K562 (cell line): ENCODE results near the gene HPS1. TPM values are rescaled to one million over a fixed set of nuclear protein-coding genes. Genes with fewer than 3 reads are reported as not detected.

Experiments used
- CBFA2T2 ChIP-seq: fragments of 450-650 bp; conservative IDR thresholded peaks from 2 replicates; pipeline ENCODE4 v1.6.1; 2017; ENCODE audit warnings: mild to moderate bottlenecking
- CBX1 ChIP-seq: sonication (generic); IDR thresholded peaks from 2 replicates; pipeline ENCODE4 v1.6.1; 2016; ENCODE audit warnings: antibody characterized with exemption, low read depth, mild to moderate bottlenecking
- CTBP1 ChIP-seq: fragments of 450-650 bp; IDR thresholded peaks from 2 replicates; pipeline ENCODE4 v1.6.1; 2016; ENCODE audit warnings: borderline replicate concordance
- ELF1 ChIP-seq: fragments of 200-800 bp; sonication (Bioruptor generic); IDR thresholded peaks from 2 replicates; pipeline ENCODE4 v1.6.1; 2016; ENCODE audit warnings: missing genetic modification characterization, missing compliant biosample characterization
- EP400 ChIP-seq: fragments of 450-650 bp; IDR thresholded peaks from 2 replicates; pipeline ENCODE4 v1.6.1; 2017; ENCODE audit warnings: antibody characterized with exemption, mild to moderate bottlenecking, moderate library complexity
- HDAC1 ChIP-seq, 2 experiments: fragments of 450-650 bp; IDR thresholded peaks; 2 replicates each; pipeline ENCODE4 v1.6.1; 2016 to 2017; ENCODE audit warnings: inconsistent platforms in 1 of 2, mild to moderate bottlenecking in 1 of 2, moderate library complexity in 1 of 2
- HDAC8 ChIP-seq: fragments of 450-650 bp; IDR thresholded peaks from 2 replicates; pipeline ENCODE4 v1.6.1; 2016; ENCODE audit warnings: mild to moderate bottlenecking, missing genetic modification characterization, moderate library complexity, missing compliant biosample characterization
- HMGN3 ChIP-seq: IDR thresholded peaks from 2 replicates; pipeline ENCODE4 v1.6.1; 2011; ENCODE audit warnings: borderline replicate concordance, low read depth, mild to moderate bottlenecking, mixed read lengths, low read length; ENCODE audit not compliant: insufficient read length; ENCODE audit errors: extremely low read depth
- KDM1A ChIP-seq, 2 experiments: fragments of 450-650 bp; IDR thresholded peaks; 2 replicates each; pipeline ENCODE4 v1.6.1; 2016; ENCODE audit warnings: mild to moderate bottlenecking in 2 of 2
- NR2C2 ChIP-seq, 2 experiments: fragments of 200-800 bp in 1 of 2; sonication (Bioruptor generic) in 1 of 2; sonication (generic) in 1 of 2; formaldehyde crosslinking in 1 of 2; IDR thresholded peaks; 2 replicates each; pipeline versions ENCODE4 v1.6.1 to v1.8.0; 2016 to 2022; ENCODE audit warnings: mild to moderate bottlenecking in 1 of 2, missing compliant biosample characterization in 1 of 2, missing genetic modification characterization in 1 of 2, missing genetic modification reagents in 1 of 2
- NRF1 ChIP-seq, 2 experiments: fragments of 450-650 bp; IDR thresholded peaks in 1 of 2; conservative IDR thresholded peaks in 1 of 2; 2 replicates each; pipeline ENCODE4 v1.6.1; 2014; ENCODE audit warnings: mild to moderate bottlenecking in 2 of 2
- PBX2 ChIP-seq, 2 experiments: IDR thresholded peaks in 1 of 2; conservative IDR thresholded peaks in 1 of 2; 2 replicates each; pipeline ENCODE4 v1.6.1; 2016; ENCODE audit warnings: low read depth in 2 of 2, mild to moderate bottlenecking in 1 of 2, missing compliant biosample characterization in 1 of 2, missing genetic modification characterization in 1 of 2, moderate library complexity in 1 of 2
- PHF20 ChIP-seq: fragments of 450-650 bp; IDR thresholded peaks from 2 replicates; pipeline ENCODE4 v1.6.1; 2018; ENCODE audit not compliant: partially characterized antibody
- PHF8 ChIP-seq: fragments of 200-600 bp; sonication (generic); IDR thresholded peaks from 2 replicates; pipeline ENCODE4 v1.6.1; 2012; ENCODE audit warnings: mixed run types, mild to moderate bottlenecking, inconsistent platforms, low read length, moderate library complexity, borderline replicate concordance
- PTBP1 ChIP-seq: fragments of 200-400 bp; formaldehyde crosslinking; IDR thresholded peaks from 2 replicates; pipeline ENCODE4 v1.6.1; 2017; ENCODE audit warnings: low read depth, low read length
- RCOR1 ChIP-seq, 2 experiments: IDR thresholded peaks; 2 replicates each; pipeline ENCODE4 v1.6.1; 2012; ENCODE audit warnings: low read depth in 2 of 2, low read length in 2 of 2, borderline replicate concordance in 1 of 2, improper control_type of control experiment in 1 of 2
- SIN3A ChIP-seq, 2 experiments: fragments of 150-350 bp in 1 of 2; IDR thresholded peaks; 2 replicates each; pipeline ENCODE4 v1.6.1; 2011 to 2016; ENCODE audit warnings: borderline replicate concordance in 2 of 2, low read depth in 2 of 2, low read length in 2 of 2, mild to moderate bottlenecking in 2 of 2, moderate library complexity in 2 of 2; ENCODE audit not compliant: control insufficient read depth in 1 of 2
- SUPT5H ChIP-seq: fragments of 450-650 bp; IDR thresholded peaks from 2 replicates; pipeline ENCODE4 v1.6.1; 2016
- TAF1 ChIP-seq: IDR thresholded peaks from 2 replicates; pipeline ENCODE4 v1.6.1; 2011; ENCODE audit warnings: mild to moderate bottlenecking, low read length, moderate library complexity; ENCODE audit not compliant: insufficient read depth, control insufficient read depth, severe bottlenecking; ENCODE audit errors: extremely low read depth
- TOE1 ChIP-seq, 2 experiments: fragments of 450-650 bp in 1 of 2; sonication (generic) in 1 of 2; formaldehyde crosslinking in 1 of 2; IDR thresholded peaks; 2 replicates each; pipeline versions ENCODE4 v1.7.1 to v1.8.0; 2016 to 2022; ENCODE audit warnings: borderline replicate concordance in 2 of 2, mild to moderate bottlenecking in 2 of 2, antibody characterized with exemption in 1 of 2, inconsistent platforms in 1 of 2, low read depth in 1 of 2, missing genetic modification reagents in 1 of 2, moderate library complexity in 1 of 2
- VEZF1 ChIP-seq: fragments of 200-800 bp; sonication (Bioruptor generic); IDR thresholded peaks from 2 replicates; pipeline ENCODE4 v1.6.1; 2017; ENCODE audit warnings: missing genetic modification characterization, missing compliant biosample characterization
- ZFX ChIP-seq: sonication (generic); formaldehyde crosslinking; IDR thresholded peaks from 2 replicates; pipeline ENCODE4 v1.8.0; 2022; ENCODE audit warnings: mild to moderate bottlenecking, missing genetic modification reagents, moderate library complexity
- ZNF239 ChIP-seq: fragments of 250-450 bp; sonication (Bioruptor Pico); IDR thresholded peaks from 2 replicates; pipeline ENCODE4 v1.4.0; 2020; ENCODE audit warnings: mild to moderate bottlenecking
- polyA plus RNA-seq, 8 experiments: library from polyadenylated mRNA; depleted of rRNA in 4 of 8; stranded (reverse) in 5 of 8; unstranded in 3 of 8; fragments of >200 nt; fragmentation: Nextera tagmentation in 2 of 8; fragmentation: Illumina TruSeq in 1 of 8; extraction: Ambion mirVana in 2 of 8; extraction: Trizol in 1 of 8; gene quantifications; 2 replicates each; pipeline versions ENCODE4 v1.2.1 to v1.2.3, GENCODE V29; 2011 to 2014; ENCODE audit warnings: inconsistent platforms in 1 of 8, missing spikeins in 1 of 8
- total RNA-seq, 7 experiments: library from RNA; depleted of rRNA in 6 of 7; stranded (reverse); fragments of >200 nt in 6 of 7; fragmentation: Illumina TruSeq in 2 of 7; extraction: Trizol in 2 of 7; gene quantifications; 2 replicates each; pipeline versions ENCODE4 v1.2.1 to v1.2.3, GENCODE V29; 2011 to 2021; ENCODE audit warnings: low replicate concordance in 1 of 7

Gene HPS1
- total and polyA plus RNA-seq, 9 of the 15 experiments (the other 6 are each of a cell fraction or from before 2014, with no cell fraction given): 18.1 to 43.6 (median 26.3) TPM

- TF ChIP-seq VEZF1: peak; percentile 91
- TF ChIP-seq SIN3A (IDR thresholded peaks at IDR 0.05; ENCODE audit: borderline replicate concordance in 2 of 2, control insufficient read depth in 1 of 2, low read depth in 2 of 2, low read length in 2 of 2): peak; percentile 62 to 96; a peak in 1 of 4 replicates
- 0 out of 4 replicates have a peak, but pooled peaks of 1 of the 2 experiments have one; percentile 20 for TF ChIP-seq RCOR1 (IDR thresholded peaks at IDR 0.05; ENCODE audit: borderline replicate concordance in 1 of 2, low read depth in 2 of 2, low read length in 2 of 2)
- TF ChIP-seq TOE1 (IDR thresholded peaks at IDR 0.05; ENCODE audit: borderline replicate concordance): peak; percentile 89
- TF ChIP-seq TOE1 (CRISPR knock-in tag; IDR thresholded peaks at IDR 0.05; ENCODE audit: borderline replicate concordance, low read depth): no peak
- peak; percentile 61 for TF ChIP-seq HMGN3
- TF ChIP-seq KDM1A (IDR thresholded peaks at IDR 0.05): peak in 1 of 2 experiments; percentile 58; a peak in 1 of 4 replicates
- TF ChIP-seq PHF8: peak; percentile 87; the same call in 1 of the 2 replicates
- peak; percentile 66; the same call in 1 of the 2 replicates for TF ChIP-seq EP400
- peak; percentile 62 for TF ChIP-seq SUPT5H
- peak; percentile 65 for TF ChIP-seq PHF20
- peak; percentile 38 for TF ChIP-seq TAF1
- TF ChIP-seq PTBP1: 0 out of 2 replicates have a peak, but pooled peaks have one; percentile 28
- peak; percentile 64 for TF ChIP-seq ZFX (CRISPR knock-in tag)
- TF ChIP-seq ELF1 (tag): peak; percentile 97
- TF ChIP-seq CTBP1: peak; percentile 32; the same call in 1 of the 2 replicates
- no peak for TF ChIP-seq PBX2 (CRISPR knock-in tag; IDR thresholded peaks at IDR 0.05; ENCODE audit: low read depth)
- TF ChIP-seq PBX2 (tag; conservative IDR thresholded peaks at IDR 0.05; ENCODE audit: low read depth): no peak
- TF ChIP-seq ZNF239 (CRISPR knock-in tag): no peak
- TF ChIP-seq HDAC1 (IDR thresholded peaks at IDR 0.05): peak in 1 of 2 experiments; percentile 46; a peak in 1 of 4 replicates
- TF ChIP-seq CBFA2T2: peak; percentile 70
- TF ChIP-seq HDAC8: no peak
- TF ChIP-seq CBX1: peak; percentile 85; the same call in 1 of the 2 replicates
- no peak for TF ChIP-seq NR2C2 (CRISPR knock-in tag; IDR thresholded peaks at IDR 0.05)
- peak; percentile 68 for TF ChIP-seq NR2C2 (tag; IDR thresholded peaks at IDR 0.05)
- peak in 1 of 2 experiments; percentile 9; a peak in 2 of 4 replicates for TF ChIP-seq NRF1 (conservative IDR thresholded peaks at IDR 0.05 in 1 of 2, IDR thresholded peaks at IDR 0.05 in 1 of 2)
These were observed at the start of gene HPS1 (continued) for GRCh38 chr10:98446661-98447221.
